GM10266 (cell line): ENCODE measurements around the gene FBXL7.

Experiments
- DNase-seq: peaks from one replicate; pipeline ENCODE4 v3.0.0; 2012; ENCODE audit errors: extremely low spot score
- CTCF ChIP-seq: IDR thresholded peaks from 2 replicates; pipeline ENCODE4 v1.5.1; 2012; ENCODE audit warnings: mild to moderate bottlenecking, low read depth; ENCODE audit not compliant: control insufficient read depth, insufficient read depth; ENCODE audit errors: missing control alignments

FBXL7 gene

GRCh38 chr5:15664961-15665360 is 165.0 kb downstream of the FBXL7 start:
- DNase-seq = no peak

DNA sequence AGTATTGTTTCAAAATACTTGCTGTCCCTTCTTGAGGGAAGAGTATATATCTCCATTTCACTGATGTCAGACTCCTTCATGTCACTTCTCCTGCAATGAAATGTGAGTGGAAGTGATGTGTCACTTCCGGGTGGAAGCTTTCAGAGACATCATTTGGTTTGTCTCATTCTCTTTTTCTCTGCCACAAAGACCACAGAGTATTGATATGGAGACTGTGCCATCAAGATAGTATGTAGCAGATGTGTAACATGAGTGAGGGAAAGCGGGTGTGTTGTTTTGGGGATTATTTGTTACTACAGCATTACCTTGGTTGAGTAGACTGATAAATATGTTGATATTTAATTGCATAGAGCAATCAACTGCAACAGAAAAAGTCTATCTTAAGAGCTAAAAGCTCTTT is 169.8 kb downstream of the FBXL7 start:
- TF ChIP-seq CTCF = no peak
- DNase-seq = no peak

More at GRCh38 chr5:15664961-15665360, 165.0 kb downstream of the FBXL7 start:
- no peak for TF ChIP-seq CTCF

GRCh38 chr5:15674716-15675115 is 174.7 kb downstream of the FBXL7 start:
- no peak for TF ChIP-seq CTCF
- no peak for DNase-seq

DNA sequence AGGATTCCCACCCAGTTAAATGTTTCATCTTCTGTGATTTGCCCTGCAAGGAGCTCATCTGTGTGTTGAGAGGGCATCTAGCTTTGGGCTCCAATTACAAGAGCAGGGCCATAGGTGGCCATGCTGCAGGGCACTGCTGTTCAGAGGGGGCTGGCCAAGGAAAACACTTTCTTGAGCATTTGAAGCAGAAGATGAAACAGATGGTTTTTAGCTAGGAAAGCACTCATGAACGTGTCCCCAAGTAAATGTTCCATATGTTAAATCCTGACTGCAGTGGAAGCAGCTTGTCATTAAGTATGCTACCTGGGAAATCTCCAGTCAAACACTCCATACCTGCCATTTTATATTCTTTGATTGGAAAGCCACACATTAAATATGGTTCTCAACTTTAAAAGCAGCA is 176.6 kb downstream of the FBXL7 start:
- DNase-seq = no peak
- no peak for TF ChIP-seq CTCF

- no peak for TF ChIP-seq CTCF
- DNase-seq = no peak
Measured at GRCh38 chr5:15679161-15679560, 179.2 kb downstream of the FBXL7 start.

DNA sequence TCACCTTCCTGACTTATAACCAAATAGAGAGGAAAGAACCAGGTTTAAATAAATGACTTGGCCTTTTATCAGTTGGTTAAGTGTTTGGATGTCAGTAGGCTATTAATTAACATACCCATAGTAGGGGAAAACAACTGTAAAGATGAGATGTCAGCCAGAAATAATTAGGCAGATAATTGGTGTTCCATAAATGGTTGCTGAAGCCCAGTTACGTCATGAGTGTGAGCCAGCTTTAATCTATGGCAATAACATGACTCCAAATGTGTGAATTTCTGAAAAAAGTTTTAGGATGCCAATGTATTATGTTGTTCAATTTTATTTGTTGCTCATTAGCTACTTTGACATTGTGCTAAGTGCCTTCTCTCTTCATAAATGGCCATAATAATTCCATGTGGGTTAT is 180.5 kb downstream of the FBXL7 start:
- TF ChIP-seq CTCF = no peak
- no peak for DNase-seq

GRCh38 chr5:15682122-15682521 is 182.1 kb downstream of the FBXL7 start:
- no peak for TF ChIP-seq CTCF
- no peak for DNase-seq
